Measurements from ENCODE around the gene MCU. TPM values are rescaled to one million over a fixed set of nuclear protein-coding genes. Genes with fewer than 3 reads are reported as not detected.
"Not testable (repeated sequence)": the region's sequence is repeated elsewhere in the genome, so short reads cannot be mapped to it uniquely, and the experiment has no call there.

MCU gene
- total and polyA plus RNA-seq, 3 donors from 2014 or later: 15.0 to 20.0 (median 16.9) TPM

DNA sequence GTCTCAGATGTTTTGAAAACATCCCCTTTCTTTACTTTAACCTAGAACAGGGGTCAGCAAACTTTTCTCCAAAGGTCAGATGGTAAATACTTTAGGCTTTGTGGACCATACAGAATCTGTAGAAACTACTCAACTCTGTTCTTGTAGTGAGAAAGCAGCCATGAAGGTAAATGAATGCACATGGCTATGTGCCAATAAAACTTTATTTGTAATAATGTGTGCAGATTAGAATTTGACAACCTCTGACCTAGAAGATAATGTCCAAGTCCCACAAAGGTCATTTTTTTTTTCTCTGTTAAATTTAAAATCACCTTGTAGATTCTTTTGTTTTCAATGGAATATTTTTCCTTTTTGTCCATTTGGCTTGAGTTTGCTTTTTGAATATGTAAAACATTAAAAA is 218.8 kb downstream of the MCU start:
- intact Hi-C loops (cut with DNase I; ENCODE audit: low total_unique reads): no loop called here
- DNase-seq: no peak

DNA sequence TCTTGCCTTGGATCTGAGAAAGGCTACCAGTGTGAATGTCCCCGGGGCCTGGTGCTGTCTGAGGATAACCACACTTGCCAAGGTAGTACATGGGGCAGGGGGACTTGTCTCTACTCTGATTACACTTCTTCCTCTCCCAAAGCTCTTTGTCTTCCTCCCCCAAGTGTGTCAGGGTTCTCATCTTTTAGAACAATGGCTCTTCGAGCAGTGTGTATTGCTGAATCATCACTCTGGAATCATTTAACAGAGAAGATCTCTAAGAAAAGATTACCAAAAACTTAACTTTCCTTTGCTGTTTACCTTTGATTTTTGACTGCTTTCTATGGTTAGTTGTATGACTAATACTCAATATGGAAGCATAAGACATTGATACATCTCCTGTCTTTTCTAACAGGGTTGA is 219.8 kb downstream of the MCU start:
- intact Hi-C loops (cut with DNase I; ENCODE audit: low total_unique reads): no loop called here
- 81 to 91% methylated on average over 2 of the region's 2 CpGs for WGBS, 2 donors
- Histone ChIP-seq H3K4me1 (no peaks in the 10 kb centered on the region), H3K27ac (no peak overlapping the region), H3K36me3 (ENCODE audit: low read depth, missing control alignments) (no peaks in the 10 kb centered on the region), H3K9me3 (no peaks in the 10 kb centered on the region), H3K4me3 (no peak overlapping the region), H3K27me3 (no peaks in the 10 kb centered on the region)
- TF ChIP-seq, protein P1, sequence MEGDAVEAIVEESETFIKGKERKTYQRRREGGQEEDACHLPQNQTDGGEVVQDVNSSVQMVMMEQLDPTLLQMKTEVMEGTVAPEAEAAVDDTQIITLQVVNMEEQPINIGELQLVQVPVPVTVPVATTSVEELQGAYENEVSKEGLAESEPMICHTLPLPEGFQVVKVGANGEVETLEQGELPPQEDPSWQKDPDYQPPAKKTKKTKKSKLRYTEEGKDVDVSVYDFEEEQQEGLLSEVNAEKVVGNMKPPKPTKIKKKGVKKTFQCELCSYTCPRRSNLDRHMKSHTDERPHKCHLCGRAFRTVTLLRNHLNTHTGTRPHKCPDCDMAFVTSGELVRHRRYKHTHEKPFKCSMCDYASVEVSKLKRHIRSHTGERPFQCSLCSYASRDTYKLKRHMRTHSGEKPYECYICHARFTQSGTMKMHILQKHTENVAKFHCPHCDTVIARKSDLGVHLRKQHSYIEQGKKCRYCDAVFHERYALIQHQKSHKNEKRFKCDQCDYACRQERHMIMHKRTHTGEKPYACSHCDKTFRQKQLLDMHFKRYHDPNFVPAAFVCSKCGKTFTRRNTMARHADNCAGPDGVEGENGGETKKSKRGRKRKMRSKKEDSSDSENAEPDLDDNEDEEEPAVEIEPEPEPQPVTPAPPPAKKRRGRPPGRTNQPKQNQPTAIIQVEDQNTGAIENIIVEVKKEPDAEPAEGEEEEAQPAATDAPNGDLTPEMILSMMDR (IDR thresholded peaks at IDR 0.05): no peak
- no peak for TF ChIP-seq POLR2A (IDR thresholded peaks at IDR 0.05)
- no peak for DNase-seq

More for the DNA sequence above, 218.8 kb downstream of the MCU start:
- TF ChIP-seq POLR2A (IDR thresholded peaks at IDR 0.05): no peak
- TF ChIP-seq, protein P1 (IDR thresholded peaks at IDR 0.05): no peak
- H3K4me3 ChIP-seq: no peak overlapping the region
- no peaks in the 10 kb centered on the region for H3K27me3 ChIP-seq
- H3K36me3 ChIP-seq (ENCODE audit: low read depth, missing control alignments): no peaks in the 10 kb centered on the region
- no peak overlapping the region for H3K27ac ChIP-seq
- no peaks in the 10 kb centered on the region for H3K4me1 ChIP-seq
- no peaks in the 10 kb centered on the region for H3K9me3 ChIP-seq

DNA sequence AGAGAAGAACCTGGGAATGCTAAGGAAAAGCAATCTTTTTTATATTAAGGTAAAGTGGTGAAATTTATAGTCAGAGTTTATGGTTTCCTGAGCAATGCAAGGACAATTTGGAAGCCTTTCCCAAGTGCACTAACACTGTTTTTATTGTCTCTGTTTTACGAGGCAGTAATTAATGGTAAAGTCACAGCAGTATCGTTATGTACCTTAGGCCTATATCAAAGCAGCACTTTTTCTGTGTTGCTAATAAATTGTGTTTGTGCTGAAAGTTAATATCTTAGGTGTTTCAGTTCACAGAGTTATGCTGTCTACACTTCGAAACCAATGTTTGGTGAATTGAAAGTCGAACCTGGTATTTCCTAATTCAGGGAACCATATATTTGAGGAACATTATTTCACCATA is 220.8 kb downstream of the MCU start:
- no peak for TF ChIP-seq POLR2A (IDR thresholded peaks at IDR 0.05)
- TF ChIP-seq, protein P1 (IDR thresholded peaks at IDR 0.05): no peak
- Histone ChIP-seq H3K4me1 (no peaks in the 10 kb centered on the region), H3K27me3 (no peaks in the 10 kb centered on the region), H3K36me3 (ENCODE audit: low read depth, missing control alignments) (no peaks in the 10 kb centered on the region), H3K27ac (no peak overlapping the region), H3K4me3 (no peak overlapping the region), H3K9me3 (no peaks in the 10 kb centered on the region)
- no peak for DNase-seq
- 75 to 82% methylated on average over 4 of the region's 4 CpGs for WGBS, 2 donors
- intact Hi-C loops (cut with DNase I; ENCODE audit: low total_unique reads): no loop called here

DNA sequence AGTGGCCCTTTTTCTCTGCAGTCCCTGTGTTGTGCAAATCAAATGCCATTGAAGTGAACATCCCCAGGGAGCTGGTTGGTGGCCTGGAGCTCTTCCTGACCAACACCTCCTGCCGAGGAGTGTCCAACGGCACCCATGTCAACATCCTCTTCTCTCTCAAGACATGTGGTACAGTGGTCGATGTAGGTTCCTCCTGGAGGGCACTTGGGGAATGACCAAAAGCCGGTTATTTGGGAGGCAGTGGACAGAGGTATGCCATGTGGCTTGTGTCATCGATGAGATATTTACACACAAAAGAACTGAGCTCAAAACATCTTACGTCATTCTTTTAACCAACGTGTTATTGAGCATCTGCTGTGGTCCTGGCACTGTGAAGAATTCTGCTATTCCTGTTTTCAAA is 221.3 kb downstream of the MCU start:
- intact Hi-C loops (cut with DNase I; ENCODE audit: low total_unique reads): no loop called here
- no peak overlapping the region for H3K4me3 ChIP-seq
- H3K27me3 ChIP-seq: no peaks in the 10 kb centered on the region
- no peak for DNase-seq
- WGBS, 2 donors: 88 to 92% methylated on average over 7 of the region's 7 CpGs
- TF ChIP-seq, protein P1 (IDR thresholded peaks at IDR 0.05): no peak
- TF ChIP-seq POLR2A (IDR thresholded peaks at IDR 0.05): no peak
- no peaks in the 10 kb centered on the region for H3K4me1 ChIP-seq
- H3K27ac ChIP-seq: no peak overlapping the region
- H3K36me3 ChIP-seq (ENCODE audit: low read depth, missing control alignments): no peaks in the 10 kb centered on the region
- no peaks in the 10 kb centered on the region for H3K9me3 ChIP-seq

DNA sequence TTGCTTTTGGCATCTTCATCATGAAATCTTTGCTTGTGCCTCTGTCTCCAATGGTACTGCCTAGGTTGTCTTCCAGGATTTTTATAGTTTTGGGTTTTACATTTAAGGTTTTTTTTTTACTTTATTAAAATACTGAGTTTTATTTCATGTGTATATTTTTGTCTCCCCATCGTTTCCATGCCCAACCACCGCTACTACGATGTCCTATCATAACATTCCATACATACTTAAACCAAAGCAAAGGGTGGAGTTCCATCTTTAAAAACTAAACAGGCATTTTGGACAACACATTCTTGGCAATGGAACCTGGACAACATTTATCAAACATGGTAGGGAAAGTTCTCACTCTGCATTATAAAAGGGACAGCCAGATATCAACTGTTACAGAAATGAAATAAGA is 225.3 kb downstream of the MCU start:
- intact Hi-C loops (cut with DNase I; ENCODE audit: low total_unique reads); H3K36me3 ChIP-seq (ENCODE audit: low read depth, missing control alignments); H3K4me3 ChIP-seq; H3K9me3 ChIP-seq; H3K27ac ChIP-seq; H3K4me1 ChIP-seq; H3K27me3 ChIP-seq; DNase-seq: not testable (repeated sequence)
- WGBS, 2 donors: 56 to 66% methylated on average over 3 of the region's 3 CpGs

DNA sequence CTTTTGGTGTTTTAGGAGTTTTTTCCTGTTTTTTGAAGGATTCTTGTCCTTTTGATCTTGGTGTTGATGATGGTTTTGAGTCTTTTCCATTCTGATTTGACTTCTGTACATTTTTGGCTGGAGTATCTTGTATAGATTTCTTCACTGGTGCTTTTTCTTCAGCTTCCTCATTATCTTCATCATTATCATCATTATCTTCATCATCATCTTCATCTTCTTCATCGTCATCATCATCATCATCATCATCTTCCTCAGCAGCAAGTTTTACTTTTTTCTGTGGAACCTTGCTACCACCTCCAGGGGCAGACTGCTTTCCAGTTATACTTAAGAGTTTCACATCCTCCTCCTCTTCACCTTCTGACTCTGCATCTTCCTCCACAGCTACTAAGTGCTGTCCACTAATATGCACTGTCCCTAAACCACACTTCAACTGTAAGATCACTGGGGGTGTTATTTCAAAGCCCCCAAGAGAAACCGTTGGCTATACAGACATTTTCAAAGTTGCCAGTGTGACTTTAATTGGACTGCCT is 225.9 kb downstream of the MCU start:
- intact Hi-C loops (cut with DNase I; ENCODE audit: low total_unique reads); H3K9me3 ChIP-seq; H3K27ac ChIP-seq; H3K27me3 ChIP-seq; H3K4me3 ChIP-seq; DNase-seq; H3K4me1 ChIP-seq; H3K36me3 ChIP-seq (ENCODE audit: low read depth, missing control alignments): not testable (repeated sequence)
- 80 to 84% methylated on average over 2 of the region's 2 CpGs for WGBS, 2 donors

All from testis (tissue), 3 donors.